ENCODE results near the gene ATAD1.

ATAD1 gene

GRCh38 chr10:87786421-87786820 lies 31.6 kb downstream of the ATAD1 start:
- H3K36me3 ChIP-seq (ENCODE audit: insufficient read depth, low read length) = peaks cover 11% of the 10 kb centered on the region
- no peaks in the 10 kb centered on the region for H3K9me3 ChIP-seq (ENCODE audit: low read length)
- no peak overlapping the region for H3K4me3 ChIP-seq (ENCODE audit: low read depth in 1 of 2, low read length in 2 of 2)
- H3K9ac ChIP-seq (ENCODE audit: low read length) = no peak overlapping the region
- no peaks in the 10 kb centered on the region for H3K27me3 ChIP-seq (ENCODE audit: control insufficient read depth in 1 of 2, insufficient read depth in 2 of 2, low read length in 2 of 2)
- no peak overlapping the region for H3K27ac ChIP-seq (ENCODE audit: low read depth, low read length)
- H3K4me1 ChIP-seq (ENCODE audit: insufficient read depth, low read length) = no peaks in the 10 kb centered on the region

GRCh38 chr10:87782721-87783120 lies 35.3 kb downstream of the ATAD1 start:
- Histone ChIP-seq H3K9me3 (ENCODE audit: low read length) (no peaks in the 10 kb centered on the region), H3K36me3 (ENCODE audit: insufficient read depth, low read length) (peaks cover 10% of the 10 kb centered on the region), H3K27me3 (ENCODE audit: control insufficient read depth in 1 of 2, insufficient read depth in 2 of 2, low read length in 2 of 2) (no peaks in the 10 kb centered on the region), H3K27ac (ENCODE audit: low read depth, low read length) (no peak overlapping the region), H3K9ac (ENCODE audit: low read length) (no peak overlapping the region), H3K4me1 (ENCODE audit: insufficient read depth, low read length) (no peaks in the 10 kb centered on the region), H3K4me3 (ENCODE audit: low read depth in 1 of 2, low read length in 2 of 2) (no peak overlapping the region)

DNA sequence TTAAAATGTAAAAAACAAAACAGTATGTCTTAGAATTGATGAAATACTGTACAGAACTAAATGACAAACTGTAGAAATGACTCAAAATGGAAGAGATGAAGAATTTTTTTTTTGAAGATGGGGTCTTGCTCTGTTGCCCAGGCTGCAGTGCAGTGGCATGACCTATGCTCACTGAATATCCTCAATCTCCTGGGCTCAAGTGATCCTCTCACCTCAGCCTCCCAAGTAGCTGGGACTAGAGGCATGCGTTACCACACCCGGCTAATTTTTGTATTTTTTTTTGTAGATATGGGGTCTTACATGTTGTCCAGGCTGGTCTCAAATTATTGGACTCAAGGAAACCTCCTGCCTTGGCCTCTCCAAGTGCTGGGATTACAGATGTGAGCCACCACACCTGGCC lies 36.5 kb downstream of the ATAD1 start:
- Histone ChIP-seq H3K4me1 (ENCODE audit: insufficient read depth, low read length) (no peaks in the 10 kb centered on the region), H3K27ac (ENCODE audit: low read depth, low read length) (no peak overlapping the region), H3K9me3 (ENCODE audit: low read length) (no peaks in the 10 kb centered on the region), H3K4me3 (ENCODE audit: low read depth in 1 of 2, low read length in 2 of 2) (no peak overlapping the region), H3K27me3 (ENCODE audit: control insufficient read depth in 1 of 2, insufficient read depth in 2 of 2, low read length in 2 of 2) (no peaks in the 10 kb centered on the region), H3K36me3 (ENCODE audit: insufficient read depth, low read length) (peaks cover 10% of the 10 kb centered on the region), H3K9ac (ENCODE audit: low read length) (no peak overlapping the region)

DNA sequence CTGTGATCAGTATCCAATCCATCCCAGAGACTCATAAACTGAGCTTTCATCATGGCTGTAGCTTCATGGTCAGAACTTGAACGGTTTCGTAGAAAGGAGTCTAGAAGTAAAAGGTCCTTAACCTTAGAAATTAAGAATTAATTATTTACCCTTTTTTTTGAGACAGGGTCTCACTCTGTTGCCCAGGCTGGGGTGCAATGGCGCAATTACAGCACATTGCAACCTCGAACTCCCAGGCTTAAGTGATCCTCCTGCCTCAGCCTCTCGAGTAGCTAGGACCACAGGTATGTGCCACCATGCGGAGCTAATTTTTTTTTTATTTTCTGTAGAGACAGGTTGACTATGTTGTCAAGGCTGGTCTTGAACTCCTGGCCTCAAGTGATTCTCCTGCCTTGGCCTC lies 41.7 kb downstream of the ATAD1 start:
- Histone ChIP-seq H3K4me1 (ENCODE audit: insufficient read depth, low read length) (no peaks in the 10 kb centered on the region), H3K36me3 (ENCODE audit: insufficient read depth, low read length) (peaks cover 9% of the 10 kb centered on the region), H3K9ac (ENCODE audit: low read length) (no peak overlapping the region), H3K9me3 (ENCODE audit: low read length) (no peaks in the 10 kb centered on the region), H3K27me3 (ENCODE audit: control insufficient read depth in 1 of 2, insufficient read depth in 2 of 2, low read length in 2 of 2) (no peaks in the 10 kb centered on the region), H3K4me3 (ENCODE audit: low read depth in 1 of 2, low read length in 2 of 2) (no peak overlapping the region), H3K27ac (ENCODE audit: low read depth, low read length) (no peak overlapping the region)

GRCh38 chr10:87775766-87776165 lies 42.3 kb downstream of the ATAD1 start:
- H3K27me3 ChIP-seq (ENCODE audit: control insufficient read depth in 1 of 2, insufficient read depth in 2 of 2, low read length in 2 of 2) = no peaks in the 10 kb centered on the region
- H3K27ac ChIP-seq (ENCODE audit: low read depth, low read length) = no peak overlapping the region
- no peaks in the 10 kb centered on the region for H3K4me1 ChIP-seq (ENCODE audit: insufficient read depth, low read length)
- peaks cover 8% of the 10 kb centered on the region for H3K36me3 ChIP-seq (ENCODE audit: insufficient read depth, low read length)
- H3K9me3 ChIP-seq (ENCODE audit: low read length) = no peaks in the 10 kb centered on the region
- H3K4me3 ChIP-seq (ENCODE audit: low read depth in 1 of 2, low read length in 2 of 2) = no peak overlapping the region
- no peak overlapping the region for H3K9ac ChIP-seq (ENCODE audit: low read length)

- Histone ChIP-seq H3K4me1 (ENCODE audit: insufficient read depth, low read length) (no peaks in the 10 kb centered on the region), H3K9me3 (ENCODE audit: low read length) (no peaks in the 10 kb centered on the region), H3K36me3 (ENCODE audit: insufficient read depth, low read length) (peaks cover 13% of the 10 kb centered on the region), H3K27ac (ENCODE audit: low read depth, low read length) (no peak overlapping the region), H3K9ac (ENCODE audit: low read length) (no peak overlapping the region), H3K4me3 (ENCODE audit: low read depth in 1 of 2, low read length in 2 of 2) (no peak overlapping the region), H3K27me3 (ENCODE audit: control insufficient read depth in 1 of 2, insufficient read depth in 2 of 2, low read length in 2 of 2) (no peaks in the 10 kb centered on the region)
These were observed 46.0 kb downstream of the ATAD1 start for GRCh38 chr10:87771871-87772500.

DNA sequence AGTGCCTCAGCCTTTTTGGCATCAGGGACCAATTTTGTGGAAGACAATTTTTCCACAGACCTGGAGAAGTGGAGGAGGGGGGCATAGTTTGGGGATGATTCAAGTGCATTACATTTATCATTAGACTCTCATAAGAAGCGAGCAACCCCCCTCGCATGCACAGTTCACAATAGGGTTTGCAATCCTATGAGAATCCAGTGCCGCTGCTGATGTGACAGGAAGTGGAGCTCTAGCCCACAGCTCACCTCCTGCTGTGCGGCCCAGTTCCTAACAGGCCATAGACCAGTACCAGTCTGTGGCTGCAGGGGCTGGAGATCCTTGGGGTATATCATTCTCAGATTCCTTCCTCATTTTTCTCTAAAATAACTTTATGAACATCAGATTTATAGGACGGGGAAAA lies 50.8 kb downstream of the ATAD1 start:
- Histone ChIP-seq H3K36me3 (ENCODE audit: insufficient read depth, low read length) (peaks cover 11% of the 10 kb centered on the region), H3K4me3 (ENCODE audit: low read depth in 1 of 2, low read length in 2 of 2) (no peak overlapping the region), H3K9ac (ENCODE audit: low read length) (no peak overlapping the region), H3K27me3 (ENCODE audit: control insufficient read depth in 1 of 2, insufficient read depth in 2 of 2, low read length in 2 of 2) (no peaks in the 10 kb centered on the region), H3K27ac (ENCODE audit: low read depth, low read length) (no peak overlapping the region), H3K9me3 (ENCODE audit: low read length) (no peaks in the 10 kb centered on the region), H3K4me1 (ENCODE audit: insufficient read depth, low read length) (no peaks in the 10 kb centered on the region)

GRCh38 chr10:87765666-87766376 lies 52.2 kb downstream of the ATAD1 start:
- Histone ChIP-seq H3K4me3 (ENCODE audit: low read depth in 1 of 2, low read length in 2 of 2) (no peak overlapping the region), H3K36me3 (ENCODE audit: insufficient read depth, low read length) (peaks cover 11% of the 10 kb centered on the region), H3K27me3 (ENCODE audit: control insufficient read depth in 1 of 2, insufficient read depth in 2 of 2, low read length in 2 of 2) (no peaks in the 10 kb centered on the region), H3K4me1 (ENCODE audit: insufficient read depth, low read length) (no peaks in the 10 kb centered on the region), H3K9ac (ENCODE audit: low read length) (no peak overlapping the region), H3K9me3 (ENCODE audit: low read length) (no peaks in the 10 kb centered on the region), H3K27ac (ENCODE audit: low read depth, low read length) (no peak overlapping the region)

DNA sequence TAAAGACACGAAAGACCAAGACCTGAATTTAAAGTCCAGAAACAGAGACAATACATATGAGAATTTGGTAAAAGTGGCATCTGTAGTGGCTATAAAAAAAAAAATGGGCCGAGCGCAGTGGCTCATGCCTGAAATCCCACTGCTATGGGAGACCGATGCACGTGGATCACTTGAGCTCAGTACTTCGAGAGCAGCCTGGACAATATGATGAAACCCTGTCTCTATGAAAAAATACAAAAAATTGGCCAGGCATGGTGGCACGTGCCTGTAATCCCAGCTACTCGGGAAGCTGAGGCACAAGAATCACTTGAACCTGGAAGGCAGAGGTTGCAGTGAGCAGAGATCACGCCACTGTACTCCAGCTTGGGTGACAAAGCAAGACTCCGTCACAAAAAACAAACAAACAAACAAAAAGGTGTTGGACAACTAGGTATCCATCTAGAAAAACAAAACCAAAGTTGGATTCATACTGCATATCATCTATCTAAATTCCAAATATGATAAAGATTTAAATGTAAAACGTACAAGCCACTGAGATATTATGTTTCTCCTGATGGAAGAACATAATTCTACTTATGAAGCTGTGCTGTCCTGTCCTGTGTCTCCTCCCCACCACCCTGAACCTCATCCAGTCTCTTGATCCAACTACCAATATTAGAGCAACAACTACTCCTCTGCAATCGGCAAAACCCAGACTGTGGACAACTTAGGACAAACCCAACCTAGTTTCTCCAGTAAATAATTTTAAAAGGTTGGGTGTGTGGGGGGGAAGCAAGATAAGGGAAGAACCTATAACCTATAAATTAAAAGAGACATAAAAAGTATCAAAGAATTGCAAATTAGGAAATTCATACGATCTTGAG lies 53.7 kb downstream of the ATAD1 start:
- H3K9ac ChIP-seq (ENCODE audit: low read length) = no peak overlapping the region
- H3K9me3 ChIP-seq (ENCODE audit: low read length) = no peaks in the 10 kb centered on the region
- H3K27ac ChIP-seq (ENCODE audit: low read depth, low read length) = no peak overlapping the region
- no peaks in the 10 kb centered on the region for H3K27me3 ChIP-seq (ENCODE audit: control insufficient read depth in 1 of 2, insufficient read depth in 2 of 2, low read length in 2 of 2)
- peaks cover 16% of the 10 kb centered on the region for H3K36me3 ChIP-seq (ENCODE audit: insufficient read depth, low read length)
- H3K4me3 ChIP-seq (ENCODE audit: low read depth in 1 of 2, low read length in 2 of 2) = no peak overlapping the region
- no peaks in the 10 kb centered on the region for H3K4me1 ChIP-seq (ENCODE audit: insufficient read depth, low read length)

DNA sequence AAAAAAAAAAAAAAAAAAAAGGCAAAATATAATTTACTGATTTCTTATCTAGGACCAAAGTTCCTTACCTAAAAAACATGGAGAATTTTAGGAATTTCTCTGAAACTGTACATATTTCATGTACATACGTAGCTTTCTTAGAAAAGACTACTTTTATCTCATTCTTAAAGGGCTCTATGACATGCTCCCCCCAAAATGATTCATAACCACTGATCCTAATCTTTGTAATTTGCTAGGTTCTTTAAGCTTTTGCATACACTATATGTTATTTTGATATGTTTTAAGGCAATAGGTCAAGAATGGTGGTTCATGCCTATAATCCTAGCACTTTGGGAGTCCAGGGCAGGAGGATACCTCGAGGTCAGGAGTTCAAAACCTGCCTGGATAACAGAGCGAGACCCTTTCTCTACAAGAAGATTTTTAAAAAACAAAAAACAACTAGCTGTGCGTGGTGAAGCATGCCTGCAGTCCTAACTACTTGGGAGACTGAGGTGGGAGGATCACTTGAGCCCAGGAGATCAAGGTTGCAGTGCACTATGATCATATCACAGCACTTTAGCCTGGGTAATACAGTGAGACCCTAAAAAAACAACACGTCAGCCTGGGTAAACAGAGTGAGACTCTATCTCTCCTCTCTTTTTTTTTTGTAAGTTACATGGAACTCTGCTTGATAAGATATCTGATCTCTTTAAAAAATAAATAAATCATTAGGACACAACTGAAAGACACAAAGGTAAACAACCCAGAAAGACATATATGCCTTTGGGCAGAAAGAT lies 54.8 kb downstream of the ATAD1 start:
- Histone ChIP-seq H3K9ac (ENCODE audit: low read length) (no peak overlapping the region), H3K27ac (ENCODE audit: low read depth, low read length) (no peak overlapping the region), H3K36me3 (ENCODE audit: insufficient read depth, low read length) (peaks cover 16% of the 10 kb centered on the region), H3K4me3 (ENCODE audit: low read depth in 1 of 2, low read length in 2 of 2) (no peak overlapping the region), H3K4me1 (ENCODE audit: insufficient read depth, low read length) (no peaks in the 10 kb centered on the region), H3K9me3 (ENCODE audit: low read length) (no peaks in the 10 kb centered on the region), H3K27me3 (ENCODE audit: control insufficient read depth in 1 of 2, insufficient read depth in 2 of 2, low read length in 2 of 2) (no peaks in the 10 kb centered on the region)

- H3K9me3 ChIP-seq (ENCODE audit: low read length) = no peaks in the 10 kb centered on the region
- no peaks in the 10 kb centered on the region for H3K27me3 ChIP-seq (ENCODE audit: control insufficient read depth in 1 of 2, insufficient read depth in 2 of 2, low read length in 2 of 2)
- H3K9ac ChIP-seq (ENCODE audit: low read length) = no peak overlapping the region
- H3K4me1 ChIP-seq (ENCODE audit: insufficient read depth, low read length) = no peaks in the 10 kb centered on the region
- no peak overlapping the region for H3K27ac ChIP-seq (ENCODE audit: low read depth, low read length)
- no peak overlapping the region for H3K4me3 ChIP-seq (ENCODE audit: low read depth in 1 of 2, low read length in 2 of 2)
- H3K36me3 ChIP-seq (ENCODE audit: insufficient read depth, low read length) = peaks cover 11% of the 10 kb centered on the region
These were observed 56.1 kb downstream of the ATAD1 start for GRCh38 chr10:87761892-87762291.

Data from muscle layer of colon (tissue), 2 donors.